GM23248 (cell line): ENCODE data around the gene ITGA1.

ENCODE experiments used
- EZH2 ChIP-seq: fragments of 200-600 bp; sonication (generic); IDR thresholded peaks from 2 replicates; pipeline ENCODE4 v1.6.1; 2018; ENCODE audit warnings: antibody characterized with exemption, mild to moderate bottlenecking; ENCODE audit not compliant: insufficient read depth, poor library complexity, severe bottlenecking
- EZH2phosphoT487 ChIP-seq: fragments of 200-600 bp; sonication (generic); IDR thresholded peaks from 2 replicates; pipeline ENCODE4 v1.6.1; 2018; ENCODE audit warnings: antibody characterized with exemption, moderate library complexity, mild to moderate bottlenecking, low read depth; ENCODE audit not compliant: insufficient read depth

DNA sequence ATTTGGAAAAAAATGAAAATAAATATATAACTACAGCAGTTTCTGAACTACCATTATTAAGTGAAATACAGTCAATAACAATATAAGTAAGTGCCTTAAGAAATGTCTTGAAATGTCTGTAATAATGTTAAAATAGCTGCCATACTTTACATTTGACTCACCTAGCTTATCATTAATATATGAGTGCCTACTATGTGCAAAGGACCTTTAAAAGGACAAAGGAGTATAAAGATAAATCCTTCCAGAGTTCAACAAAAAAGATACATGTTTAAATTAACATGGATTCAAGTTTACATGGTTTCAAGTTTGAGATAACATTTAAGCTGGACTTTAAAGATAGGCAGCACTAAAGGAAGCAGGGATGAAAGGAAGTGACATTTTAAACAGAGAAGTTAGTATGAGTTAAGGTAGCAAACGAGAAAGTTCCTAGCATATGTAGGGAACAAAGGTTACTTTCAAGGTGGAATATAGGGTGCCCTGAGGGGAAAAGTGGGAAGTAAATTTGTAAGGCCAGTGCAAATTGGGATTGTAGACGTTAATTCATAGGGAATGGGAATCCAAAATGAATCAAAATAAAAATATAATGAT lies 8.9 kb downstream of the ITGA1 start:
- no peak for TF ChIP-seq EZH2
- no peak for TF ChIP-seq EZH2phosphoT487
